HG03442 (cell line): Measurements from ENCODE around the gene TBATA.

ENCODE experiments used
- ATAC-seq: cut with Tn5 transposase; IDR thresholded peaks from one replicate; pipeline ENCODE4 v1.9.1; 2021; ENCODE audit warnings: mild to moderate bottlenecking, moderate library complexity; ENCODE audit not compliant: unreplicated experiment

Gene TBATA, protein sequence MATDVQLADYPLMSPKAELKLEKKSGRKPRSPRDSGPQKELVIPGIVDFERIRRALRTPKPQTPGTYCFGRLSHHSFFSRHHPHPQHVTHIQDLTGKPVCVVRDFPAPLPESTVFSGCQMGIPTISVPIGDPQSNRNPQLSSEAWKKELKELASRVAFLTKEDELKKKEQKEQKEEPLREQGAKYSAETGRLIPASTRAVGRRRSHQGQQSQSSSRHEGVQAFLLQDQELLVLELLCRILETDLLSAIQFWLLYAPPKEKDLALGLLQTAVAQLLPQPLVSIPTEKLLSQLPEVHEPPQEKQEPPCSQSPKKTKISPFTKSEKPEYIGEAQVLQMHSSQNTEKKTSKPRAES

GRCh38 chr10:70785190-70785589 lies at the start of gene TBATA:
Gene TBATA, minus strand, starts transcription at chr10:70785377. Its CDS starts 1,998 bp downstream, at chr10:70783379.
- ATAC-seq: no peak

DNA sequence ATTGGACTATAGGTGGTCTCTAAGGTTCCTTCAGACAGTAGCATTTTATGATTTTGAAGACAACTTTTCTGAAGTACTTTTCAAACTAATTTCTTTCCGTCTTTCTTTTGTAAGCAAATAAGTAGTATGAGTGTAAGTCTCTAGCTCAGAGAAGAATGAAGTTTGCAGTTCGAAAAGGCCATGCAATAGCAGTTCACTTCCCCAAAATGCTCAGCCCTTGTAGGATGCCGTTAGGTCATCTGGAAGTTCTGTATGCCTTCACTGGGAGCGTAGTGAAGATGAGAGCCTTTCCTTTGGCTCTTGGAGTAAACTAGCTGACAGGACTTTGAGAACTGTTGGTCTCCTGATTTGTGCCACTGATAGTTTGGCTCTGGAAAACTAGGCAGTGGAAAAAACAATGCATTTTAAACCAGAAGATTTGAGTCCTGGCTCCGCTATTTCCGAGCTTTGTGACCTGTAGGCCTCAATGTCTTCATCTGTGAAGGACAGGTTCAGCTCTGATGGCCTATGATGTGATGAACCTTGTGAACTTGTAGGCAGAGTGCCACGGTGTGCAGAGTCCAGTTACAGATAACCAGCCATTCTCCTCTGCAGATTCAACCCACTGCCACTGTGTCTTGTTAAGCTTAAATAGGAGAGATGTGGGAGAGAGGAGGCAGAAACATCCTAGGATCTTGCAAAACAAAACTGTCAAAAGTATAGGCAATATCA lies 49.4 kb upstream of the TBATA start:
- no peak for ATAC-seq

GRCh38 chr10:70834021-70834420 lies 48.8 kb upstream of the TBATA start:
- ATAC-seq: no peak

- no peak for ATAC-seq
Observed at GRCh38 chr10:70833601-70834000, 48.4 kb upstream of the TBATA start.

DNA sequence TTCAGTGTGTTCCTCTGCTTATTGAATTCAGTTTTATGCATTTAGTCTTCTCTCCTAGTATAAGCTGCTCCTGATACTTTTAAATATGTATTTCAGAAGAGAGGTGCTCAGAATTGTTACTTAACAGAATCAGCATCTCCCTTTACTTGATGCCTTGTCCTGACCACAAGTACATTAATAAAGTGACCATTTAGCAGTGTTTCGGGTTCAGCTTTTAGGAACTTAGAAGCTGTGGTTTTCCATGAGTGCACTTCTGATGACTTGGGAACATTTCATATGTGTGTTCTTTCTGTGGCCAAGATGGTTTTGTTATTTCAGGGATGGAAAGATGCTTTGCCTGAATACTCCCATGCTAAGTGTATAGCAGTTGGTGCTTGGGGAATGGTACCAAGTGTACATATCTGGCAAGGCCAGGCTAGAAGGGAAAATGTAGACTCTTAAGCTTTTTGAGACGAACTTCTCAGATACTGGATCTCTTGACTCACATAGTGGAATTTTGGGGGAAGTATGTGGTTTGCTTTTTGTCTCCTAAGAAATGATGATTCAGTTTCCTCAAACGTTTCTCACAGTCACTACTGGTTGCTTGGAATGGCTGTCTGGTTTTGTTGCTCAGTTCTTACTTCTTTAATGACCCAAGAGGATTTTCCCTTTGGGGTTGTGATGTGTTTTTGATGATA lies 47.8 kb upstream of the TBATA start:
- ATAC-seq: no peak

GRCh38 chr10:70832221-70832620 lies 47.0 kb upstream of the TBATA start:
- no peak for ATAC-seq

GRCh38 chr10:70830164-70830563 lies 45.0 kb upstream of the TBATA start:
- no peak for ATAC-seq

DNA sequence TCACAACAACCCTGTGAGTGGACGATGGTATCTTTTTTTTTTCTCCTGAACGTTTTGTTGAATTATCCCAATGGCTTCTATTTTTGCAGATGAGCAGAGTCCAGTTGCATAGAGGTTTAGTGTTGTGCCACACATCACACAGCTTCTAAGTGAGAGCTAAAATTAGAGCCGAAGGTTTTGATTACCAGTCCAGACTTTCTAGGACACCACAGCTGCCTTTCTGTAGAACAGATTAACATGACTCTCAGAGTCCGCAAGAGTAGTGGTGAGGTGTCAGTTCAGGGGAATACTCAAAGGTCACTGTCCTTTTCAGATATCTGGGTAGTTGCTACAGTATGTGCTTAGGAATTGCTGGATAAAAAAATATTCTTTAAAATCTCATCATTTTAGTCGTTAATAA lies 44.4 kb upstream of the TBATA start:
- ATAC-seq: no peak

DNA sequence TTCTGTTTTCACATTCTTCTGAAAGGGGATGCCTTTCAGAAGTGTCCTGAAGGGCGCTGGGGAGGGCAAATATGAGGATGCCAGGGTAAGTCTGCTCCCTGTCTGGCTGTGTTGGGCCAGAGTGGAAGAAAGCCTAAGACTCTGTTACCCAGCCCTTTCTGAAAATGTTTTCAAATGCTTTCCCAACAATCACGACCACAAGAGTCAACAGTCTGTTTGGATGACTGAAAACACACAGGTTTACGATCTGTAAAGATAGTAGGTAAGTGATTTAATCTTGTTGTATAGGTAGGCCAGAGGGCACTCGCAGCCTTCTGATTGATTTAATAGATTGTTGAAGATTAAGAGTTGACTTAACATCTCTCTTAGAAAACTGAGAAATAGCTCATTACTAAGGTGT lies 43.7 kb upstream of the TBATA start:
- no peak for ATAC-seq

GRCh38 chr10:70827086-70827757 lies 42.0 kb upstream of the TBATA start:
- ATAC-seq: no peak

DNA sequence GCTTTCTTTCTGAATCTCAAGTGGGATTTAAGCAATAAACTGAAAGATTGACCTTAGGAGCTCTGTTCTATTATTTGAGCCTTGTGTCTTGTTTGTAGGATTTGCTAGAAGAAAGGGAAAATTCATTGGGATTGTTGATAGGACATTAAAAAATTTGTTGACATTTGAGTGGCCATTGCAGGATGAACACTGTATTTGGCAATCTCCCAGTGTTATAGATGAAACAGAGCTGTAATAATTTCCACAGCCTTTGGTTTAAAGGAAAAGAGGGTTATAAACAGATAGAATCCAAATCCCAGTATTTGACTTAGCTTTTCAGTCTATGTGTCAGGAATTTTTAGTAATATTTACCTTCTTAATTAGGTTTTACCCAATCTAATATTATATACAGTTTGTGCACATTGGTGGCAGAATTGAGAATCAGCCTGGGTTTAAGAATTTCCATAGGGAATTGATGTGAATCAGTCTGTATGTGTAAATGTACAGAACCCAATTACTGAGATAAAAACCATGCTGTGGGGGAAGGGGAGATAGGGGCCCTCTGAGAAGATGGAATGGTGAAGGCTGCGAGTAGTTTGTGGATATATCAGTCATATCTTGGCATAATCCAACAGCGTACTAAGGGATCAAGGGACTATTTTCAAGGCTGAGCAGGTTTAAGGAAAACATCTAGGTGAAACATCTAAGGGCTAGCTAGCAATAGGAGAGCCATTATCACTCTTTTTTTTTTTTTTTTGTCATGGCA lies 37.1 kb upstream of the TBATA start:
- ATAC-seq: no peak

DNA sequence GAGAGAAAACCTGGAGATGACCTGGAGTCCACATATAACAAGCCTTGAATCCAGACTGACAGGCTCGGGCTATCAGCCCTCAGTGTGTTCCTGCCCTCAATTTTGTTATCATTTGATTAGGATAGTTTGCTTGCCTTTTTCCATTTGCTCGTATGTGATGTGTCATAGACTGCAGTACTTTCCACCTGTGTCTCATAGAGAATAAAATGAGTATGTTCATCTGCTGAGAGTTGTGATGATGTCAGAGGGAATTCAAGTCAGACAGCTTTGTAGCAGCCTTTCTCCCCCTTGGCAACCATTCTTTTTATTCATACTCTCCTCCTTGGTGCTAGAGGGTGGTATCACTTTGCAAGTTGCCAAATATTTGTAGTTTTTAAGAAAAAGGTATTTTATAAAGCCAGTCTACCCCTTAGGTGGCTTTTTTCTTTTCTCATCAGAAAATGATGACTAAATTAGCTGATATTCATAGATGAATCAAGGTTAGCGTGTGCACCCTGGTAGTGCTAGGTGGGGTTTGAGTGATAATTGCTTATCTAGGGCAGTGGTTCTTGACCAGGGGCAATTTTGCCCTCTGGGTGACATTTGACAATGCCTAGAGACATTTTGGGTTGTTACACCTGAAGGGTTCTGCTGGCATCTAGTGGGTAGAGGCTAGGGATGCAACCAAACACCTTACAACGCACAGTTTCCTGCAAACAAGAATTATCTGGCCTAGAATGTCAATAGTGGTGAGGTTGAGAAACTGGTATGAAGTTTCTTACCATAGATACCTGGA lies 36.0 kb upstream of the TBATA start:
- no peak for ATAC-seq

DNA sequence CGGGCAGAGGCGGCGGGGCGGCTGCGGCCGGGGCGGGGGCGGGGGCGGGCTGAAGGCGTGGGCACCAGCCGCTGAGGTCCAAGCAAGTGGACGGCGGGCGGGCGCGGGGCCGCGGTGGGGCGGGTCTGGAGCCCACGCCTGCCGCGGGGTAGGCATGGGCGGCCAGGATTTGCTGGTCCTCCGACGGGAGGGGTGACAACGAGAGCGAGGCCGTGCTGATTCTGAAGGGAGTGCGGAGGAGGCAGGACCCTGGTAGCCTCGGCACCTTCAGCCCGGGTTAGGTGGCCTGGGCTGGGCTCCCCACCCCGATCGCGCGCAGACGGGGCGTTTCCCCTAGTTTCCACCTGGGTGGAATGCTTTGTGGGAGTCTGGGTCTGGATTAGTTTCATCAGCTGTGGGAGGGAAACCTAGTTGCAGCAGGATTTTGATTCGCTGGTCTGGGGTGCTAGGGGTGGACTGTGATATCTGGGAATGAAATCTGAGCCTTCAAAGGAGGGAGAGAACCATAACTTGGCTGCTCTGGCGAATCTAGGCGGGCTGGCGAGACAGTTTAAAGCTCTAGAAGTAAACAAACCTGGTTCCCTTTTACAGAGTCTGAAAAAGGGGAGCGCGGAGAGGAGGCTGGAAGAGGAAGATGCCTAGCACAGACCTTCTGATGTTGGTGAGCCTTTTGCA lies 31.2 kb upstream of the TBATA start:
- ATAC-seq: peak; percentile 26

GRCh38 chr10:70815504-70816219 lies 30.5 kb upstream of the TBATA start, which contains the start of gene SGPL1:
Gene SGPL1, plus strand, starts transcription at chr10:70815948. Its CDS starts 906 bp downstream, at chr10:70816854.
- peak; percentile 79 for ATAC-seq

DNA sequence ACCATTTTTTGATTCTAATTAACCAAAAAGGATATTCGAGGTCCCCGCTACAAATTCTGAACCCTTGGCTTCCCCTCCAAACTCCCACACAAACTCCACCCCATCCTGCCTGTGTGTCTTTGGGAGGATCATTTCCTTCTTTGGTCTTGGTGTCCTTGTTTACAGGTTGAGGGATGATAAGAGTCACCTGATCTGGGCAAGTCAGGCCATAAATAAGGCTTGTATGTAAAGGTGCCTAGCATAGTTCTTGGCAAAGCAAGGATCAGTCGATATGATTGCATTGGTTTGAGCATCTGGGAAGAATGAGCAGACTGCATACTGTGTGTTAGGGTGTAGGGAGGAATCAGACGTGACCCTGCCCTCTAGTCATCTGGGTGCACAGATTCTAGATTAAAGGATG lies 28.9 kb upstream of the TBATA start:
- no peak for ATAC-seq

DNA sequence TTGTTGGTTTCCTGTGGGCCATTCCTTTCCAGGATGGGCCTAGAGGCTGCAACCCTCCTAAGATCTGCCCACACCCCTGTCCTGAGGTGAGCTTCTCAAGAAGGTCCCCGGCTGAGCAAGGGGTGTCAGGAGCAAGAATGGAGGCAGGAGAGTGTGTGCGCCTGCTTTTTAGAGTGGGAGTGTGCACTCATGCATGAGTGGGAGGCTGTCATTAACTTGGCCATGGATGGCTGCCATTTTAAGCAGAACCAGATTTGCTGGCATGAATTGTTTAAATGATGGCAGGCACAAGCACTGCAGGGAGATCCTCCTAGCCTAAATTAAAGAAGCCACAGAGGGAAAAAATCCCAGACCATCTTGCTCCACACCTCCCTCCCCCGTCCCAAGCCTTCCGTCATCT lies 27.6 kb upstream of the TBATA start:
- no peak for ATAC-seq

GRCh38 chr10:70811881-70812280 lies 26.7 kb upstream of the TBATA start:
- ATAC-seq: no peak

DNA sequence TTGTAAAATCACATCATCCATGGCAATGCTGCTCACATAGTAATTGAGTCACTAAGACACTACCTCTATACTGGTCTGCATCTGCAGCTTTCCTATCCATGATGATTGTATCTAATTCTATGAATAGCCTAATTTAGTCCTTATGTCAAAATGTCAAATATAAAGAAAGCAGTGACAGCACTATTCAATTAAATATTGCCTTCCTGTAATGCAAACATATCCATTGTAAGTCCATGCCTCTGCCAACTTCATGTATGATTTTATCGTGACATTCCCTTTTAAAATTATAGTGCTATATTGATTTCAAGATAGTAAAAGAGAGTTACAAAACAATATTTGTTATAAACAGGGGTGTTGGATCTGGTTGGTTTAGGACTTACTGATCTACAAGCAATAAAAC lies 25.8 kb upstream of the TBATA start:
- no peak for ATAC-seq

- ATAC-seq: no peak
Observed at GRCh38 chr10:70809726-70810125, 24.5 kb upstream of the TBATA start.
